ENCODE data around the gene FMN1.

The FMN1 gene

GRCh38 chr15:32943711-32944110, 250.8 kb downstream of the FMN1 start:
- no peak overlapping the region for H2AFZ ChIP-seq
- H3K4me2 ChIP-seq (ENCODE audit: low read length), result no peak overlapping the region
- no peaks in the 10 kb centered on the region for H3K27me3 ChIP-seq (ENCODE audit: control insufficient read depth, insufficient read depth, low read length)
- H3K79me2 ChIP-seq, result no peaks in the 10 kb centered on the region
- H3K4me1 ChIP-seq, result no peaks in the 10 kb centered on the region
- no peak overlapping the region for H3K4me3 ChIP-seq (ENCODE audit: low read depth, low read length)
- H3K27ac ChIP-seq, result no peak overlapping the region
- H3K9ac ChIP-seq, result no peak overlapping the region
- TF ChIP-seq CTCF (IDR thresholded peaks at IDR 0.05), result no peak
- H3K36me3 ChIP-seq (ENCODE audit: control insufficient read depth, insufficient read depth, low read length), result no peaks in the 10 kb centered on the region
- H3K9me3 ChIP-seq (ENCODE audit: control insufficient read depth, low read length), result no peaks in the 10 kb centered on the region

- Histone ChIP-seq H3K36me3 (ENCODE audit: control insufficient read depth, insufficient read depth, low read length) (no peaks in the 10 kb centered on the region), H3K79me2 (no peaks in the 10 kb centered on the region), H3K4me1 (no peaks in the 10 kb centered on the region), H3K4me2 (ENCODE audit: low read length) (no peak overlapping the region), H3K27ac (no peak overlapping the region), H3K9me3 (ENCODE audit: control insufficient read depth, low read length) (no peaks in the 10 kb centered on the region), H3K4me3 (ENCODE audit: low read depth, low read length) (no peak overlapping the region), H3K27me3 (ENCODE audit: control insufficient read depth, insufficient read depth, low read length) (no peaks in the 10 kb centered on the region), H2AFZ (no peak overlapping the region), H3K9ac (no peak overlapping the region)
- TF ChIP-seq CTCF (IDR thresholded peaks at IDR 0.05), result no peak
Measured at GRCh38 chr15:32942401-32942841, 252.1 kb downstream of the FMN1 start.

GRCh38 chr15:32941823-32942222, 252.7 kb downstream of the FMN1 start:
- Histone ChIP-seq H3K4me1 (no peaks in the 10 kb centered on the region), H3K27ac (no peak overlapping the region), H3K9me3 (ENCODE audit: control insufficient read depth, low read length) (no peaks in the 10 kb centered on the region), H3K9ac (no peak overlapping the region), H3K36me3 (ENCODE audit: control insufficient read depth, insufficient read depth, low read length) (no peaks in the 10 kb centered on the region), H3K27me3 (ENCODE audit: control insufficient read depth, insufficient read depth, low read length) (no peaks in the 10 kb centered on the region), H3K79me2 (no peaks in the 10 kb centered on the region), H3K4me2 (ENCODE audit: low read length) (no peak overlapping the region), H2AFZ (no peak overlapping the region), H3K4me3 (ENCODE audit: low read depth, low read length) (no peak overlapping the region)
- no peak for TF ChIP-seq CTCF (IDR thresholded peaks at IDR 0.05)

- Histone ChIP-seq H3K4me1 (no peaks in the 10 kb centered on the region), H3K36me3 (ENCODE audit: control insufficient read depth, insufficient read depth, low read length) (no peaks in the 10 kb centered on the region), H3K79me2 (no peaks in the 10 kb centered on the region), H3K9ac (no peak overlapping the region), H3K4me2 (ENCODE audit: low read length) (no peak overlapping the region), H3K4me3 (ENCODE audit: low read depth, low read length) (no peak overlapping the region), H3K27me3 (ENCODE audit: control insufficient read depth, insufficient read depth, low read length) (no peaks in the 10 kb centered on the region), H3K9me3 (ENCODE audit: control insufficient read depth, low read length) (no peaks in the 10 kb centered on the region), H3K27ac (no peak overlapping the region), H2AFZ (no peak overlapping the region)
- no peak for TF ChIP-seq CTCF (IDR thresholded peaks at IDR 0.05)
Measured at GRCh38 chr15:32936976-32937375, 257.5 kb downstream of the FMN1 start.

GRCh38 chr15:32936283-32936918, 258.1 kb downstream of the FMN1 start:
- H3K4me1 ChIP-seq, result no peaks in the 10 kb centered on the region
- no peaks in the 10 kb centered on the region for H3K9me3 ChIP-seq (ENCODE audit: control insufficient read depth, low read length)
- no peaks in the 10 kb centered on the region for H3K79me2 ChIP-seq
- TF ChIP-seq CTCF (IDR thresholded peaks at IDR 0.05), result no peak
- H2AFZ ChIP-seq, result no peak overlapping the region
- H3K36me3 ChIP-seq (ENCODE audit: control insufficient read depth, insufficient read depth, low read length), result no peaks in the 10 kb centered on the region
- no peaks in the 10 kb centered on the region for H3K27me3 ChIP-seq (ENCODE audit: control insufficient read depth, insufficient read depth, low read length)
- H3K27ac ChIP-seq, result no peak overlapping the region
- no peak overlapping the region for H3K4me3 ChIP-seq (ENCODE audit: low read depth, low read length)
- no peak overlapping the region for H3K9ac ChIP-seq
- H3K4me2 ChIP-seq (ENCODE audit: low read length), result no peak overlapping the region

All from parathyroid adenoma (tissue), 2 donors.